Measurements from ENCODE around the gene DMD. TPM values are rescaled to one million over a fixed set of nuclear protein-coding genes. Genes with fewer than 3 reads are reported as not detected.

The DMD gene
- total and polyA plus RNA-seq, 2 experiments from 2014 or later: 73.5 to 90.7 TPM

GRCh38 chrX:33178690-33179089, 32.7 kb downstream of the DMD start:
- H3K27ac ChIP-seq: no peak overlapping the region
- no peak for TF ChIP-seq CTCF (IDR thresholded peaks at IDR 0.05; ENCODE audit: low read depth, low read length)
- DNase-seq (ENCODE audit: low read depth in 1 of 2, low spot score in 1 of 2): no peak
- H3K4me3 ChIP-seq: no peak overlapping the region
- H3K9me3 ChIP-seq (ENCODE audit: low read depth): no peaks in the 10 kb centered on the region
- H3K4me1 ChIP-seq (ENCODE audit: low read depth): peaks cover 22% of the 10 kb centered on the region
- H3K27me3 ChIP-seq: no peaks in the 10 kb centered on the region
- H3K36me3 ChIP-seq: no peaks in the 10 kb centered on the region

GRCh38 chrX:33178218-33178617, 33.1 kb downstream of the DMD start:
- Histone ChIP-seq H3K27ac (no peak overlapping the region), H3K36me3 (no peaks in the 10 kb centered on the region), H3K9me3 (ENCODE audit: low read depth) (no peaks in the 10 kb centered on the region), H3K27me3 (no peaks in the 10 kb centered on the region), H3K4me3 (no peak overlapping the region), H3K4me1 (ENCODE audit: low read depth) (peaks cover 19% of the 10 kb centered on the region)
- DNase-seq (ENCODE audit: low read depth in 1 of 2, low spot score in 1 of 2): no peak
- no peak for TF ChIP-seq CTCF (IDR thresholded peaks at IDR 0.05; ENCODE audit: low read depth, low read length)

GRCh38 chrX:33175201-33175600, 36.1 kb downstream of the DMD start:
- Histone ChIP-seq H3K4me1 (ENCODE audit: low read depth) (peaks cover 12% of the 10 kb centered on the region), H3K27me3 (no peaks in the 10 kb centered on the region), H3K27ac (no peak overlapping the region), H3K4me3 (no peak overlapping the region), H3K9me3 (ENCODE audit: low read depth) (no peaks in the 10 kb centered on the region), H3K36me3 (no peaks in the 10 kb centered on the region)
- no peak for DNase-seq (ENCODE audit: low read depth in 1 of 2, low spot score in 1 of 2)
- no peak for TF ChIP-seq CTCF (IDR thresholded peaks at IDR 0.05; ENCODE audit: low read depth, low read length)

- Histone ChIP-seq H3K9me3 (ENCODE audit: low read depth) (no peaks in the 10 kb centered on the region), H3K27me3 (no peaks in the 10 kb centered on the region), H3K4me3 (no peak overlapping the region), H3K27ac (no peak overlapping the region), H3K4me1 (ENCODE audit: low read depth) (peaks cover 5% of the 10 kb centered on the region), H3K36me3 (no peaks in the 10 kb centered on the region)
- DNase-seq (ENCODE audit: low read depth in 1 of 2, low spot score in 1 of 2): no peak
- no peak for TF ChIP-seq CTCF (IDR thresholded peaks at IDR 0.05; ENCODE audit: low read depth, low read length)
These were observed 40.3 kb downstream of the DMD start for GRCh38 chrX:33171041-33171440.

GRCh38 chrX:33161829-33162228, 49.5 kb downstream of the DMD start:
- Histone ChIP-seq H3K4me3 (no peak overlapping the region), H3K9me3 (ENCODE audit: low read depth) (no peaks in the 10 kb centered on the region), H3K36me3 (no peaks in the 10 kb centered on the region), H3K27me3 (no peaks in the 10 kb centered on the region), H3K27ac (no peak overlapping the region), H3K4me1 (ENCODE audit: low read depth) (no peaks in the 10 kb centered on the region)
- DNase-seq (ENCODE audit: low read depth in 1 of 2, low spot score in 1 of 2): no peak
- TF ChIP-seq CTCF (IDR thresholded peaks at IDR 0.05; ENCODE audit: low read depth, low read length): no peak

GRCh38 chrX:33160273-33160672, 51.1 kb downstream of the DMD start:
- Histone ChIP-seq H3K27me3 (no peaks in the 10 kb centered on the region), H3K36me3 (no peaks in the 10 kb centered on the region), H3K4me3 (no peak overlapping the region), H3K4me1 (ENCODE audit: low read depth) (no peaks in the 10 kb centered on the region), H3K27ac (no peak overlapping the region), H3K9me3 (ENCODE audit: low read depth) (no peaks in the 10 kb centered on the region)
- DNase-seq (ENCODE audit: low read depth in 1 of 2, low spot score in 1 of 2): no peak
- no peak for TF ChIP-seq CTCF (IDR thresholded peaks at IDR 0.05; ENCODE audit: low read depth, low read length)

Measured in cardiac muscle cell (in vitro differentiated cells and primary cell).